AG20443 (cell line): Measurements from ENCODE around the gene LCE1C.

Experiments
- DNase-seq: peaks from one replicate; pipeline ENCODE4 v3.0.0; 2012; ENCODE audit warnings: low spot score, mixed read lengths

Gene LCE1C

GRCh38 chr1:152759453-152760173 lies 46.8 kb downstream of the LCE1C start:
- DNase-seq: no peak

GRCh38 chr1:152758636-152759035 lies 47.8 kb downstream of the LCE1C start:
- no peak for DNase-seq

GRCh38 chr1:152757747-152758146 lies 48.7 kb downstream of the LCE1C start, which contains the start of gene KPRP:
TSS of gene KPRP (plus strand) at chr1:152758025. CDS start at chr1:152759589, 1,564 bp downstream.
- DNase-seq: no peak

GRCh38 chr1:152756872-152757271 lies 49.6 kb downstream of the LCE1C start:
- DNase-seq: no peak
